ENCODE measurements around the gene XAGE1B.
"Not testable (repeated sequence)": the region's sequence is repeated elsewhere in the genome, so short reads cannot be mapped to it uniquely, and the experiment has no call there.

Gene XAGE1B

GRCh38 chrX:52553995-52554642 is 37.3 kb upstream of the XAGE1B start:
- TF ChIP-seq SP3 (tag by site-specific recombination; IDR thresholded peaks at IDR 0.05), result no peak
- TF ChIP-seq ZNF654 (tag by site-specific recombination; IDR thresholded peaks at IDR 0.05; ENCODE audit: low read depth), result no peak
- TF ChIP-seq KLF16 (tag by site-specific recombination; IDR thresholded peaks at IDR 0.05), result no peak
- no peak for TF ChIP-seq ZXDB (tag by site-specific recombination; IDR thresholded peaks at IDR 0.05)
- TF ChIP-seq ZBTB17 (tag by site-specific recombination; IDR thresholded peaks at IDR 0.05), result no peak
- TF ChIP-seq ZNF670 (tag by site-specific recombination; IDR thresholded peaks at IDR 0.05; ENCODE audit: low read depth), result no peak
- TF ChIP-seq ZNF175 (tag by site-specific recombination; IDR thresholded peaks at IDR 0.05), result no peak
- TF ChIP-seq ZNF791 (tag by site-specific recombination; IDR thresholded peaks at IDR 0.05), result no peak
- no peak for TF ChIP-seq ZNF610 (tag by site-specific recombination; IDR thresholded peaks at IDR 0.05; ENCODE audit: borderline replicate concordance)
- TF ChIP-seq ZIC2 (tag by site-specific recombination; IDR thresholded peaks at IDR 0.05), result no peak
- ChIA-PET CTCF (no interaction called here), POLR2A (no interaction called here)
- no peaks in the 10 kb centered on the region for H3K9me3 ChIP-seq (ENCODE audit: control insufficient read depth, insufficient read depth, low read depth, low read length)
- H3K4me1 ChIP-seq (ENCODE audit: control insufficient read depth, insufficient read depth, low read length), result no peaks in the 10 kb centered on the region
- H3K27ac ChIP-seq (ENCODE audit: extremely low read depth, low read depth, low read length), result no peak overlapping the region
- no peaks in the 10 kb centered on the region for H3K36me3 ChIP-seq (ENCODE audit: control insufficient read depth in 2 of 2, insufficient read depth in 1 of 2, low read length in 2 of 2)
- H3K4me3 ChIP-seq (ENCODE audit: low read depth, low read length), result no peak overlapping the region

- CTCF ChIA-PET; H3K4me1 ChIP-seq (ENCODE audit: control insufficient read depth, insufficient read depth, low read length); H3K4me3 ChIP-seq (ENCODE audit: low read depth, low read length); H3K27ac ChIP-seq (ENCODE audit: extremely low read depth, low read depth, low read length); H3K36me3 ChIP-seq (ENCODE audit: control insufficient read depth in 2 of 2, insufficient read depth in 1 of 2, low read length in 2 of 2); H3K9me3 ChIP-seq (ENCODE audit: control insufficient read depth, insufficient read depth, low read depth, low read length); POLR2A ChIA-PET: not testable (repeated sequence)
Measured at GRCh38 chrX:52548769-52549168, 31.9 kb upstream of the XAGE1B start.

GRCh38 chrX:52544147-52544840 is 27.4 kb upstream of the XAGE1B start:
- POLR2A ChIA-PET, result no interaction called here
- Histone ChIP-seq H3K9me3 (ENCODE audit: control insufficient read depth, insufficient read depth, low read depth, low read length) (no peaks in the 10 kb centered on the region), H3K27ac (ENCODE audit: extremely low read depth, low read depth, low read length) (no peak overlapping the region), H3K4me1 (ENCODE audit: control insufficient read depth, insufficient read depth, low read length) (no peaks in the 10 kb centered on the region), H3K36me3 (ENCODE audit: control insufficient read depth in 2 of 2, insufficient read depth in 1 of 2, low read length in 2 of 2) (no peaks in the 10 kb centered on the region), H3K4me3 (ENCODE audit: low read depth, low read length) (no peak overlapping the region)
- TF ChIP-seq ZNF324 (tag by site-specific recombination; IDR thresholded peaks at IDR 0.05), result no peak
- no peak for TF ChIP-seq YY2 (tag by site-specific recombination; IDR thresholded peaks at IDR 0.05)
- TF ChIP-seq KLF9 (tag by site-specific recombination; IDR thresholded peaks at IDR 0.05; ENCODE audit: low read depth), result no peak
- TF ChIP-seq PATZ1 (tag by site-specific recombination; IDR thresholded peaks at IDR 0.05), result no peak
- no peak for TF ChIP-seq IKZF3 (tag by site-specific recombination; IDR thresholded peaks at IDR 0.05)
- TF ChIP-seq ZNF404 (tag by site-specific recombination; IDR thresholded peaks at IDR 0.05), result no peak
- CTCF ChIA-PET, result no interaction called here

- POLR2A ChIA-PET, result no interaction called here
- no peak overlapping the region for H3K27ac ChIP-seq (ENCODE audit: extremely low read depth, low read depth, low read length)
- H3K4me3 ChIP-seq (ENCODE audit: low read depth, low read length), result no peak overlapping the region
- no peaks in the 10 kb centered on the region for H3K36me3 ChIP-seq (ENCODE audit: control insufficient read depth in 2 of 2, insufficient read depth in 1 of 2, low read length in 2 of 2)
- CTCF ChIA-PET, result no interaction called here
- no peaks in the 10 kb centered on the region for H3K4me1 ChIP-seq (ENCODE audit: control insufficient read depth, insufficient read depth, low read length)
- H3K9me3 ChIP-seq (ENCODE audit: control insufficient read depth, insufficient read depth, low read depth, low read length), result no peaks in the 10 kb centered on the region
- TF ChIP-seq ZNF561 (tag by site-specific recombination; IDR thresholded peaks at IDR 0.05; ENCODE audit: borderline replicate concordance) (no peak), TRIM28 (IDR thresholded peaks at IDR 0.05; ENCODE audit: borderline replicate concordance, low read length) (no peak), ZNF18 (tag by site-specific recombination; IDR thresholded peaks at IDR 0.05) (no peak), ZNF26 (tag by site-specific recombination; IDR thresholded peaks at IDR 0.05) (no peak), KLF1 (tag by site-specific recombination; IDR thresholded peaks at IDR 0.05) (no peak), GLI2 (tag by site-specific recombination; IDR thresholded peaks at IDR 0.05; ENCODE audit: borderline replicate concordance, low read depth) (no peak), ZNF16 (tag by site-specific recombination; IDR thresholded peaks at IDR 0.05; ENCODE audit: low read depth) (no peak), OSR2 (tag by site-specific recombination; IDR thresholded peaks at IDR 0.05) (no peak)
Measured at GRCh38 chrX:52542311-52542710, 25.4 kb upstream of the XAGE1B start.

Measured in HEK293 (cell line).